HG03039 (cell line): ENCODE results near the gene RASA1.

Experiments used
- ATAC-seq: cut with Tn5 transposase; IDR thresholded peaks from one replicate; pipeline ENCODE4 v1.9.1; 2021; ENCODE audit warnings: mild to moderate bottlenecking, moderate library complexity; ENCODE audit not compliant: unreplicated experiment

The RASA1 gene

GRCh38 chr5:87400305-87400899, 132.7 kb downstream of the RASA1 start:
- peak; percentile 67 for ATAC-seq

- ATAC-seq = no peak
Measured at GRCh38 chr5:87401626-87402025, 133.9 kb downstream of the RASA1 start.

GRCh38 chr5:87403409-87403808, 135.7 kb downstream of the RASA1 start:
- no peak for ATAC-seq

- no peak for ATAC-seq
Measured at GRCh38 chr5:87403899-87404298, 136.2 kb downstream of the RASA1 start.

- no peak for ATAC-seq
Measured at GRCh38 chr5:87404359-87404758, 136.7 kb downstream of the RASA1 start.

- ATAC-seq = no peak
Measured at GRCh38 chr5:87405472-87406155, 137.9 kb downstream of the RASA1 start.

GRCh38 chr5:87408204-87408603, 140.5 kb downstream of the RASA1 start:
- ATAC-seq = no peak

- no peak for ATAC-seq
Measured at GRCh38 chr5:87410931-87411330, 143.2 kb downstream of the RASA1 start.

- no peak for ATAC-seq
Measured at GRCh38 chr5:87411586-87411972, 143.9 kb downstream of the RASA1 start.

- ATAC-seq = peak; percentile 5
Measured at GRCh38 chr5:87411973-87412629, 144.4 kb downstream of the RASA1 start.

- ATAC-seq = peak; percentile 100
Measured at GRCh38 chr5:87412630-87413342, 145.1 kb downstream of the RASA1 start, which contains the start of gene CCNH. CCNH (minus strand) TSS chr5:87412930; CDS start chr5:87412794, 136 bp downstream.

GRCh38 chr5:87413343-87413645, 145.6 kb downstream of the RASA1 start:
- ATAC-seq = no peak

GRCh38 chr5:87418506-87418905, 150.8 kb downstream of the RASA1 start:
- no peak for ATAC-seq

- ATAC-seq = no peak
Measured at GRCh38 chr5:87421307-87421706, 153.6 kb downstream of the RASA1 start.

- ATAC-seq = no peak
Measured at GRCh38 chr5:87423755-87424154, 156.1 kb downstream of the RASA1 start.

- ATAC-seq = no peak
Measured at GRCh38 chr5:87430863-87431457, 163.3 kb downstream of the RASA1 start.

GRCh38 chr5:87432460-87432859, 164.8 kb downstream of the RASA1 start:
- ATAC-seq = no peak

- ATAC-seq = no peak
Measured at GRCh38 chr5:87433945-87434344, 166.3 kb downstream of the RASA1 start.

- ATAC-seq = no peak
Measured at GRCh38 chr5:87434461-87434860, 166.8 kb downstream of the RASA1 start.

- ATAC-seq = no peak
Measured at GRCh38 chr5:87435144-87435694, 167.5 kb downstream of the RASA1 start.

- no peak for ATAC-seq
Measured at GRCh38 chr5:87437724-87438123, 170.0 kb downstream of the RASA1 start.
